Psoas muscle (tissue), 8 donors: ENCODE results near the gene OPN5. TPM values are rescaled to one million over a fixed set of nuclear protein-coding genes. Genes with fewer than 3 reads are reported as not detected.

Experiments used
- ATAC-seq, 4 donors: fragments of 200-7000 bp; cut with Tn5 transposase; one replicate each; pipeline ENCODE4 v1.9.1; 2020; ENCODE audit warnings: moderate library complexity in 3 of 4, mild to moderate bottlenecking in 2 of 4
- DNase-seq, 2 donors: peaks; one replicate each; pipeline ENCODE4 v3.0.0-alpha.2; 2020
- H3K27ac ChIP-seq: fragments of 200-600 bp; one replicate; pipeline ENCODE4 v1.8.0; 2022
- H3K27me3 ChIP-seq, 3 donors: fragments of 200-600 bp in 1 of 3; one replicate each; pipeline versions ENCODE4 v1.6.1 to v1.8.0; 2013 to 2022; ENCODE audit warnings: low read length in 2 of 3, mild to moderate bottlenecking in 2 of 3, moderate library complexity in 1 of 3; ENCODE audit not compliant: insufficient read depth in 3 of 3
- H3K36me3 ChIP-seq, 2 donors: fragments of 200-600 bp in 1 of 2; one replicate each; pipeline versions ENCODE4 v1.6.1 to v1.8.0; 2013 to 2022; ENCODE audit warnings: low read depth in 1 of 2, mild to moderate bottlenecking in 1 of 2, moderate library complexity in 1 of 2; ENCODE audit not compliant: insufficient read depth in 1 of 2
- H3K4me1 ChIP-seq: fragments of 200-600 bp; one replicate; pipeline ENCODE4 v1.8.0; 2022
- H3K4me3 ChIP-seq: fragments of 200-600 bp; one replicate; pipeline ENCODE4 v1.8.0; 2022; ENCODE audit warnings: mild to moderate bottlenecking
- H3K9me3 ChIP-seq: fragments of 200-600 bp; one replicate; pipeline ENCODE4 v1.8.0; 2022
- CTCF ChIP-seq: fragments of 200-600 bp; IDR thresholded peaks from one replicate; pipeline ENCODE4 v1.8.0; 2022; ENCODE audit warnings: antibody characterized with exemption
- WGBS, 3 donors: extraction: QIAGEN DNeasy Blood & Tissue Kit; methylation state at CpG; one replicate each; pipeline versions ENCODE4 v1.1.6 to v1.1.7; 2013; 5-methylcytosine and 5-hydroxymethylcytosine counted together
- intact Hi-C, 2 donors: fragments of 100-400 bp; cut with DNase I; formaldehyde crosslinking; loops; one replicate each; pipeline versions ENCODE4 v1.11.0 to v1.14.2; 2022
- polyA plus RNA-seq, 3 donors: library from polyadenylated mRNA; stranded (reverse); fragments of 200-250 nt; gene quantifications; one replicate each; pipeline ENCODE4 v1.2.3, GENCODE V29; 2013
- total RNA-seq, 4 donors: library from RNA; stranded (reverse); fragmentation: NEBNext Ultra II Directional in 2 of 4; extraction: Animal tissue kit (Norgen Biotek cat#: 25700) in 2 of 4; gene quantifications; one replicate each; pipeline versions ENCODE4 v1.2.1 to v1.2.4, GENCODE V29; 2021 to 2023
- donor health status: healthy with polysubstance abuse.
- donor health status: DM: no; HTN: no; CAD: no; lungs with moderate emphysema.
- donor health status: Bipolar disorder and iron deficiency.
- donor health status: healthy.
- donor health status: DM: yes; HTN: yes; CAD: no.
- donor health status: DM: no; HTN: no; CAD: no.
- donor health status: DM: no; HTN: no; CAD: no.
- donor health status: DM: yes; HTN: yes; CAD: no.

The OPN5 gene
- total and polyA plus RNA-seq, 7 donors = 0.07 to 0.71 (median 0.13) TPM; not detected in 3

- intact Hi-C loops = no loop called here
- DNase-seq = no peak
- 72 to 80% (median 78%) methylated on average over 6 of the region's 6 CpGs for WGBS, 3 donors
Measured at GRCh38 chr6:47852727-47853126, 70.9 kb downstream of the OPN5 start.

GRCh38 chr6:47853766-47854165, 71.9 kb downstream of the OPN5 start:
- 76 to 79% (median 78%) methylated on average over 3 of the region's 3 CpGs for WGBS, 3 donors
- no peaks in the 10 kb centered on the region for H3K36me3 ChIP-seq
- peaks cover 0 to 4% (median 0%) of the 10 kb centered on the region in 3 donors for H3K27me3 ChIP-seq
- no peak overlapping the region for H3K4me3 ChIP-seq
- no peaks in the 10 kb centered on the region for H3K9me3 ChIP-seq
- DNase-seq (no peak), ATAC-seq (no peak)
- intact Hi-C loops = no loop called here
- no peaks in the 10 kb centered on the region for H3K4me1 ChIP-seq
- no peak overlapping the region for H3K27ac ChIP-seq
- no peak for TF ChIP-seq CTCF

More at GRCh38 chr6:47852727-47853126, 70.9 kb downstream of the OPN5 start:
- Histone ChIP-seq H3K4me1 (no peaks in the 10 kb centered on the region), H3K36me3 (no peaks in the 10 kb centered on the region), H3K4me3 (no peak overlapping the region), H3K27ac (no peak overlapping the region), H3K9me3 (no peaks in the 10 kb centered on the region), H3K27me3 (peaks cover 0 to 4% (median 0%) of the 10 kb centered on the region in 3 donors)
- no peak for TF ChIP-seq CTCF
- ATAC-seq = no peak

GRCh38 chr6:47854971-47855370, 73.1 kb downstream of the OPN5 start:
- Histone ChIP-seq H3K4me1 (no peaks in the 10 kb centered on the region), H3K9me3 (no peaks in the 10 kb centered on the region), H3K27ac (no peak overlapping the region), H3K27me3 (peaks cover 0 to 4% (median 0%) of the 10 kb centered on the region in 3 donors), H3K4me3 (no peak overlapping the region), H3K36me3 (no peaks in the 10 kb centered on the region)
- no peak for ATAC-seq
- intact Hi-C loops = no loop called here
- TF ChIP-seq CTCF = no peak
- WGBS, 3 donors = 22 to 40% (median 40%) methylated on average over 1 of the region's 1 CpG
- DNase-seq = no peak

- intact Hi-C loops = no loop called here
- DNase-seq (no peak), ATAC-seq (no peak)
- H3K4me3 ChIP-seq = no peak overlapping the region
- H3K9me3 ChIP-seq = no peaks in the 10 kb centered on the region
- WGBS, 3 donors = 25 to 53% (median 32%) methylated on average over 1 of the region's 1 CpG
- H3K4me1 ChIP-seq = no peaks in the 10 kb centered on the region
- no peak for TF ChIP-seq CTCF
- H3K27me3 ChIP-seq = peaks cover 0 to 4% (median 0%) of the 10 kb centered on the region in 3 donors
- no peak overlapping the region for H3K27ac ChIP-seq
- no peaks in the 10 kb centered on the region for H3K36me3 ChIP-seq
Measured at GRCh38 chr6:47859175-47859574, 77.3 kb downstream of the OPN5 start.

- Histone ChIP-seq H3K4me3 (no peak overlapping the region), H3K4me1 (no peaks in the 10 kb centered on the region), H3K27me3 (no peaks in the 10 kb centered on the region), H3K36me3 (no peaks in the 10 kb centered on the region), H3K9me3 (no peaks in the 10 kb centered on the region), H3K27ac (no peak overlapping the region)
- DNase-seq = no peak
- ATAC-seq = no peak
- intact Hi-C loops = no loop called here
- no peak for TF ChIP-seq CTCF
- 50 to 67% (median 55%) methylated on average over 1 of the region's 1 CpG for WGBS, 3 donors
Measured at GRCh38 chr6:47862731-47863130, 80.9 kb downstream of the OPN5 start.
